IgD-negative memory B cell (primary cell): ENCODE measurements around the gene PRSS23. TPM values are rescaled to one million over a fixed set of nuclear protein-coding genes. Genes with fewer than 3 reads are reported as not detected.
"Not testable (repeated sequence)": the region's sequence is repeated elsewhere in the genome, so short reads cannot be mapped to it uniquely, and the experiment has no call there.

Experiments
- H3K27ac Mint-ChIP-seq, 3 donors: one replicate each; pipeline ENCODE4 v1.8.0; 2020 to 2022; ENCODE audit warnings: mild to moderate bottlenecking in 3 of 3, mixed read lengths in 3 of 3, moderate library complexity in 1 of 3
- H3K27me3 Mint-ChIP-seq: one replicate; pipeline ENCODE4 v1.8.0; 2021; ENCODE audit warnings: mixed read lengths
- H3K36me3 Mint-ChIP-seq: one replicate; pipeline ENCODE4 v1.8.0; 2020; ENCODE audit warnings: mild to moderate bottlenecking, mixed read lengths
- H3K4me1 Mint-ChIP-seq, 3 donors: one replicate each; pipeline ENCODE4 v1.8.0; 2020 to 2022; ENCODE audit warnings: mixed read lengths in 3 of 3, mild to moderate bottlenecking in 1 of 3
- H3K4me3 Mint-ChIP-seq, 4 donors: one replicate each; pipeline ENCODE4 v1.8.0; 2020 to 2022; ENCODE audit warnings: mild to moderate bottlenecking in 4 of 4, mixed read lengths in 4 of 4, moderate library complexity in 3 of 4
- H3K9me3 Mint-ChIP-seq, 3 donors: one replicate each; pipeline ENCODE4 v1.8.0; 2020 to 2021; ENCODE audit warnings: mixed read lengths in 3 of 3, mild to moderate bottlenecking in 1 of 3
- polyA plus RNA-seq: library from polyadenylated mRNA; unstranded; fragments of 300-500 nt; fragmentation: Illumina TruSeq; gene quantifications from one replicate; pipeline ENCODE4 v1.2.3, GENCODE V29; 2021

The PRSS23 gene
- 1.2 TPM for polyA plus RNA-seq

- Mint-ChIP-seq H3K27me3 (peaks cover 31% of the 10 kb centered on the region), H3K36me3 (no peaks in the 10 kb centered on the region), H3K4me3 (peak within 1 kb of the TSS in 3 of 4 donors; percentile 65 to 72 (median 70)), H3K4me1 (peaks cover 0 to 6% (median 0%) of the 10 kb centered on the region in 3 donors), H3K9me3 (no peaks in the 10 kb centered on the region), H3K27ac (no peak within 1 kb of the TSS)
Measured at GRCh38 chr11:86800076-86800959, at the start of gene PRSS23. PRSS23 (plus strand) TSS chr11:86800542; CDS start chr11:86807644, 7,102 bp downstream.

GRCh38 chr11:86753459-86753858, 46.9 kb upstream of the PRSS23 start:
- H3K27me3 Mint-ChIP-seq = no peaks in the 10 kb centered on the region
- H3K9me3 Mint-ChIP-seq = peaks cover 0 to 2% (median 0%) of the 10 kb centered on the region in 3 donors
- no peaks in the 10 kb centered on the region for H3K36me3 Mint-ChIP-seq
- no peaks in the 10 kb centered on the region for H3K4me1 Mint-ChIP-seq
- H3K4me3 Mint-ChIP-seq = no peak overlapping the region
- H3K27ac Mint-ChIP-seq = no peak overlapping the region

- Mint-ChIP-seq H3K9me3 (peaks cover 0 to 2% (median 0%) of the 10 kb centered on the region in 3 donors), H3K4me1 (no peaks in the 10 kb centered on the region), H3K27me3 (no peaks in the 10 kb centered on the region), H3K36me3 (no peaks in the 10 kb centered on the region), H3K27ac (no peak overlapping the region), H3K4me3 (no peak overlapping the region)
Measured at GRCh38 chr11:86755146-86755545, 45.2 kb upstream of the PRSS23 start.

- Mint-ChIP-seq H3K27me3 (no peaks in the 10 kb centered on the region), H3K4me1 (no peaks in the 10 kb centered on the region), H3K4me3 (no peak overlapping the region), H3K9me3 (peaks cover 0 to 2% (median 0%) of the 10 kb centered on the region in 3 donors), H3K36me3 (no peaks in the 10 kb centered on the region), H3K27ac (no peak overlapping the region)
Measured at GRCh38 chr11:86758171-86758570, 42.2 kb upstream of the PRSS23 start.

GRCh38 chr11:86760577-86760976, 39.8 kb upstream of the PRSS23 start:
- Mint-ChIP-seq H3K36me3 (no peaks in the 10 kb centered on the region), H3K4me1 (no peaks in the 10 kb centered on the region), H3K27me3 (no peaks in the 10 kb centered on the region), H3K27ac (no peak overlapping the region), H3K9me3 (peaks cover 0 to 2% (median 0%) of the 10 kb centered on the region in 3 donors), H3K4me3 (no peak overlapping the region)

- H3K27me3 Mint-ChIP-seq = no peaks in the 10 kb centered on the region
- H3K4me1 Mint-ChIP-seq = no peaks in the 10 kb centered on the region
- no peaks in the 10 kb centered on the region for H3K36me3 Mint-ChIP-seq
- H3K9me3 Mint-ChIP-seq = peaks cover 0 to 2% (median 0%) of the 10 kb centered on the region in 3 donors
- no peak overlapping the region for H3K4me3 Mint-ChIP-seq
- no peak overlapping the region for H3K27ac Mint-ChIP-seq
Measured at GRCh38 chr11:86761978-86762377, 38.4 kb upstream of the PRSS23 start.

- no peak overlapping the region for H3K27ac Mint-ChIP-seq
- H3K4me3 Mint-ChIP-seq = no peak overlapping the region
- no peaks in the 10 kb centered on the region for H3K27me3 Mint-ChIP-seq
- no peaks in the 10 kb centered on the region for H3K36me3 Mint-ChIP-seq
- no peaks in the 10 kb centered on the region for H3K4me1 Mint-ChIP-seq
- H3K9me3 Mint-ChIP-seq = no peaks in the 10 kb centered on the region
Measured at GRCh38 chr11:86765203-86765602, 35.1 kb upstream of the PRSS23 start.

GRCh38 chr11:86765878-86766277, 34.5 kb upstream of the PRSS23 start:
- Mint-ChIP-seq H3K36me3 (no peaks in the 10 kb centered on the region), H3K27ac (no peak overlapping the region), H3K4me3 (no peak overlapping the region), H3K9me3 (no peaks in the 10 kb centered on the region), H3K27me3 (no peaks in the 10 kb centered on the region), H3K4me1 (no peaks in the 10 kb centered on the region)

GRCh38 chr11:86769219-86769618, 31.1 kb upstream of the PRSS23 start:
- Mint-ChIP-seq H3K9me3 (peaks cover 0 to 2% (median 0%) of the 10 kb centered on the region in 3 donors), H3K4me3 (no peak overlapping the region), H3K36me3 (no peaks in the 10 kb centered on the region), H3K27ac (no peak overlapping the region), H3K4me1 (no peaks in the 10 kb centered on the region), H3K27me3 (no peaks in the 10 kb centered on the region)

GRCh38 chr11:86770473-86771027, 29.8 kb upstream of the PRSS23 start:
- not testable (repeated sequence) for H3K27me3 Mint-ChIP-seq, H3K4me1 Mint-ChIP-seq, H3K27ac Mint-ChIP-seq, H3K36me3 Mint-ChIP-seq, H3K4me3 Mint-ChIP-seq, H3K9me3 Mint-ChIP-seq

- Mint-ChIP-seq H3K27ac (no peak overlapping the region), H3K4me1 (no peaks in the 10 kb centered on the region), H3K9me3 (peaks cover 0 to 2% (median 0%) of the 10 kb centered on the region in 3 donors), H3K36me3 (no peaks in the 10 kb centered on the region), H3K4me3 (no peak overlapping the region), H3K27me3 (peaks cover 4% of the 10 kb centered on the region)
Measured at GRCh38 chr11:86772999-86773398, 27.3 kb upstream of the PRSS23 start.

GRCh38 chr11:86773513-86774252, 26.7 kb upstream of the PRSS23 start:
- H3K36me3 Mint-ChIP-seq = no peaks in the 10 kb centered on the region
- peaks cover 5% of the 10 kb centered on the region for H3K27me3 Mint-ChIP-seq
- no peaks in the 10 kb centered on the region for H3K4me1 Mint-ChIP-seq
- H3K4me3 Mint-ChIP-seq = no peak overlapping the region
- no peak overlapping the region for H3K27ac Mint-ChIP-seq
- H3K9me3 Mint-ChIP-seq = peaks cover 0 to 2% (median 0%) of the 10 kb centered on the region in 3 donors

GRCh38 chr11:86774417-86774816, 25.9 kb upstream of the PRSS23 start:
- Mint-ChIP-seq H3K27me3 (peaks cover 5% of the 10 kb centered on the region), H3K4me3 (no peak overlapping the region), H3K9me3 (peaks cover 0 to 2% (median 0%) of the 10 kb centered on the region in 3 donors), H3K36me3 (no peaks in the 10 kb centered on the region), H3K4me1 (no peaks in the 10 kb centered on the region), H3K27ac (no peak overlapping the region)

- peaks cover 5% of the 10 kb centered on the region for H3K27me3 Mint-ChIP-seq
- no peak overlapping the region for H3K27ac Mint-ChIP-seq
- H3K4me1 Mint-ChIP-seq = no peaks in the 10 kb centered on the region
- H3K9me3 Mint-ChIP-seq = peaks cover 0 to 2% (median 0%) of the 10 kb centered on the region in 3 donors
- H3K36me3 Mint-ChIP-seq = no peaks in the 10 kb centered on the region
- H3K4me3 Mint-ChIP-seq = no peak overlapping the region
Measured at GRCh38 chr11:86775361-86775760, 25.0 kb upstream of the PRSS23 start.

GRCh38 chr11:86781546-86781945, 18.8 kb upstream of the PRSS23 start:
- Mint-ChIP-seq H3K4me1 (no peaks in the 10 kb centered on the region), H3K27me3 (peaks cover 4% of the 10 kb centered on the region), H3K4me3 (no peak overlapping the region), H3K36me3 (peaks cover 1% of the 10 kb centered on the region), H3K27ac (no peak overlapping the region), H3K9me3 (no peaks in the 10 kb centered on the region)
